Measurements from ENCODE around the gene DCAF7.

The DCAF7 gene

DNA sequence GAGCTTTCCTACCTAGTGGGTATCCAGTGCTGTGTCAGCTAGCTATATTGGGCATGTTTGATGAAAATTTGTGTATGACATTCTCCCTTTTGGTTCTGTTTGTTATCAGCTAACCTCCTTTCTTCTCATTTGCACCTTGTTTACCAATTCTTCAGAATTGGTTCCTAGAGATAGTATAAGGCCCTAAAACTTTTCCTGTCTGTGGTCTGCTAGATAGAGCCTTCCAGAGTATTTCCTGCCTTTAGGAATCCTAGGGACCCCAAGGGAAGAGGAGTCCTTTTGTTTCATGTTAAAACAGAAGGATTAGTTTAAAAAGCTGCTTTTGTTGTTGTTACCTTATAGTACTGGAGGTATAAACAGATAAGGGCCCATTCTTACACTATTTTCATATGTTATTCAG, 83.5 kb downstream of the DCAF7 start:
- TF ChIP-seq, protein P1, sequence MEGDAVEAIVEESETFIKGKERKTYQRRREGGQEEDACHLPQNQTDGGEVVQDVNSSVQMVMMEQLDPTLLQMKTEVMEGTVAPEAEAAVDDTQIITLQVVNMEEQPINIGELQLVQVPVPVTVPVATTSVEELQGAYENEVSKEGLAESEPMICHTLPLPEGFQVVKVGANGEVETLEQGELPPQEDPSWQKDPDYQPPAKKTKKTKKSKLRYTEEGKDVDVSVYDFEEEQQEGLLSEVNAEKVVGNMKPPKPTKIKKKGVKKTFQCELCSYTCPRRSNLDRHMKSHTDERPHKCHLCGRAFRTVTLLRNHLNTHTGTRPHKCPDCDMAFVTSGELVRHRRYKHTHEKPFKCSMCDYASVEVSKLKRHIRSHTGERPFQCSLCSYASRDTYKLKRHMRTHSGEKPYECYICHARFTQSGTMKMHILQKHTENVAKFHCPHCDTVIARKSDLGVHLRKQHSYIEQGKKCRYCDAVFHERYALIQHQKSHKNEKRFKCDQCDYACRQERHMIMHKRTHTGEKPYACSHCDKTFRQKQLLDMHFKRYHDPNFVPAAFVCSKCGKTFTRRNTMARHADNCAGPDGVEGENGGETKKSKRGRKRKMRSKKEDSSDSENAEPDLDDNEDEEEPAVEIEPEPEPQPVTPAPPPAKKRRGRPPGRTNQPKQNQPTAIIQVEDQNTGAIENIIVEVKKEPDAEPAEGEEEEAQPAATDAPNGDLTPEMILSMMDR (IDR thresholded peaks at IDR 0.05; ENCODE audit: low read depth, low read length, poor library complexity, severe bottlenecking) = no peak
- no peak for TF ChIP-seq EZH2phosphoT487 (IDR thresholded peaks at IDR 0.05; ENCODE audit: borderline replicate concordance, low read length)
- peaks cover 30% of the 10 kb centered on the region for H3K79me2 ChIP-seq (ENCODE audit: control insufficient read depth, low read length)
- peaks cover 43% of the 10 kb centered on the region for H3K36me3 ChIP-seq (ENCODE audit: control insufficient read depth, low read length)
- no peak overlapping the region for H3K4me2 ChIP-seq (ENCODE audit: low read length)
- H3K9me2 ChIP-seq (replicated peaks; ENCODE audit: control insufficient read depth, low read length) = no peaks in the 10 kb centered on the region
- 0 out of 2 replicates have a peak, but pooled peaks cover 7% of the 10 kb centered on the region for H4K20me1 ChIP-seq (ENCODE audit: control insufficient read depth, insufficient read depth, low read depth, low read length)
- H3F3A ChIP-seq (ENCODE audit: control insufficient read depth, insufficient read depth) = no peaks in the 10 kb centered on the region
- H3K9me3 ChIP-seq (ENCODE audit: control insufficient read depth, insufficient read depth, low read length) = no peaks in the 10 kb centered on the region
- H3K4me1 ChIP-seq (ENCODE audit: control insufficient read depth, low read length) = no peaks in the 10 kb centered on the region
- H3K27ac ChIP-seq (ENCODE audit: low read depth, low read length) = no peak overlapping the region
- H3K27me3 ChIP-seq (ENCODE audit: control insufficient read depth, low read length) = no peaks in the 10 kb centered on the region
- H3K4me3 ChIP-seq (ENCODE audit: low read length) = no peak overlapping the region

DNA sequence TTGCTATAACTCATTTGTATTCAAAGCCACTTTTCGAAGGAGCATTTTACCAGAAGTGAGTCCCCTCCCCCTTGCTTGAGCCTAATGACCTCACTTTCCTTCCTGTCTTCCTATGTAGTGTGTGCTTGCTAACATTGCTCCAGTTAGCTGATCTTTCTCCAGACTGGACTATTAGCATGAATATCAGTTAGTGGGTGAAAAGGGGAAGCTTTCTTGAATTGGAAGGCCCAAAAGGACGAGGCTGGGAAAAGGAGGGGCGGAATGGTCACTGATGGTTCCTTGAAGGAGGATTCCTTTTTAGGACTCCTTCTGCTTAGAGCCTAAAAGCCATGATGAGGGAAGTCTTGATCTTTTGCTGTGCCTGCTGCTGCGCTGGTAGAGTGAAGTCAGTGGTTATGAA, 83.9 kb downstream of the DCAF7 start:
- H3K36me3 ChIP-seq (ENCODE audit: control insufficient read depth, low read length) = peaks cover 43% of the 10 kb centered on the region
- peaks cover 26% of the 10 kb centered on the region for H3K79me2 ChIP-seq (ENCODE audit: control insufficient read depth, low read length)
- H3K9me3 ChIP-seq (ENCODE audit: control insufficient read depth, insufficient read depth, low read length) = no peaks in the 10 kb centered on the region
- no peak for TF ChIP-seq EZH2phosphoT487 (IDR thresholded peaks at IDR 0.05; ENCODE audit: borderline replicate concordance, low read length)
- TF ChIP-seq, protein P1 (IDR thresholded peaks at IDR 0.05; ENCODE audit: low read depth, low read length, poor library complexity, severe bottlenecking) = no peak
- no peaks in the 10 kb centered on the region for H3K9me2 ChIP-seq (replicated peaks; ENCODE audit: control insufficient read depth, low read length)
- H3F3A ChIP-seq (ENCODE audit: control insufficient read depth, insufficient read depth) = no peaks in the 10 kb centered on the region
- no peak overlapping the region for H3K4me2 ChIP-seq (ENCODE audit: low read length)
- H3K27ac ChIP-seq (ENCODE audit: low read depth, low read length) = no peak overlapping the region
- H3K4me3 ChIP-seq (ENCODE audit: low read length) = no peak overlapping the region
- 0 out of 2 replicates have a peak, but pooled peaks cover 7% of the 10 kb centered on the region for H4K20me1 ChIP-seq (ENCODE audit: control insufficient read depth, insufficient read depth, low read depth, low read length)
- no peaks in the 10 kb centered on the region for H3K27me3 ChIP-seq (ENCODE audit: control insufficient read depth, low read length)
- no peaks in the 10 kb centered on the region for H3K4me1 ChIP-seq (ENCODE audit: control insufficient read depth, low read length)

DNA sequence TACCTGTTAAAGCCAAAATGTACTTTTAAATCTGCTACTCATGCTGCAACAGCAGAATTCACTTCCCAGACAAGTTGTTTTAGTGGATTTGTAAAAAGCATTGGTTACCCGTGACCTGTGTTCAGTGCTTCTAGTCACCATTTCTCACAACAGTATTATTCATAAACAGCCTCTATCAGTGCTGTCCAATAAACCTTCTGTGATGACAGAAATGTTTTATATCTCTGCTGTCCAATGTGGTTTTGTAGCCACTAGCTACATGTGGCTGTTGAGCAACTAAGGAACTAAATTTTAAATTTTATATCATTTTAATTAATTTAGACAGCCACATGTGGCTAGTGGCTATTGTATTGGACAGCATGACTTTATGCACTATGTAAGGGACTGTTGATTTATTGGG, 84.5 kb downstream of the DCAF7 start:
- Histone ChIP-seq H3K9me3 (ENCODE audit: control insufficient read depth, insufficient read depth, low read length) (no peaks in the 10 kb centered on the region), H3K27ac (ENCODE audit: low read depth, low read length) (no peak overlapping the region)

More for the DNA sequence above, 84.5 kb downstream of the DCAF7 start:
- Histone ChIP-seq H3F3A (ENCODE audit: control insufficient read depth, insufficient read depth) (no peaks in the 10 kb centered on the region), H3K79me2 (ENCODE audit: control insufficient read depth, low read length) (peaks cover 20% of the 10 kb centered on the region), H3K4me1 (ENCODE audit: control insufficient read depth, low read length) (no peaks in the 10 kb centered on the region), H3K9me2 (replicated peaks; ENCODE audit: control insufficient read depth, low read length) (no peaks in the 10 kb centered on the region), H4K20me1 (ENCODE audit: control insufficient read depth, insufficient read depth, low read depth, low read length) (0 out of 2 replicates have a peak, but pooled peaks cover 3% of the 10 kb centered on the region), H3K4me3 (ENCODE audit: low read length) (no peak overlapping the region), H3K36me3 (ENCODE audit: control insufficient read depth, low read length) (peaks cover 43% of the 10 kb centered on the region), H3K4me2 (ENCODE audit: low read length) (no peak overlapping the region), H3K27me3 (ENCODE audit: control insufficient read depth, low read length) (no peaks in the 10 kb centered on the region)
- no peak for TF ChIP-seq EZH2phosphoT487 (IDR thresholded peaks at IDR 0.05; ENCODE audit: borderline replicate concordance, low read length)
- TF ChIP-seq, protein P1 (IDR thresholded peaks at IDR 0.05; ENCODE audit: low read depth, low read length, poor library complexity, severe bottlenecking) = no peak
